ENCODE measurements around the gene SV2C. TPM values are rescaled to one million over a fixed set of nuclear protein-coding genes. Genes with fewer than 3 reads are reported as not detected.

Gene SV2C
- total RNA-seq, 1 donor = not detected

DNA sequence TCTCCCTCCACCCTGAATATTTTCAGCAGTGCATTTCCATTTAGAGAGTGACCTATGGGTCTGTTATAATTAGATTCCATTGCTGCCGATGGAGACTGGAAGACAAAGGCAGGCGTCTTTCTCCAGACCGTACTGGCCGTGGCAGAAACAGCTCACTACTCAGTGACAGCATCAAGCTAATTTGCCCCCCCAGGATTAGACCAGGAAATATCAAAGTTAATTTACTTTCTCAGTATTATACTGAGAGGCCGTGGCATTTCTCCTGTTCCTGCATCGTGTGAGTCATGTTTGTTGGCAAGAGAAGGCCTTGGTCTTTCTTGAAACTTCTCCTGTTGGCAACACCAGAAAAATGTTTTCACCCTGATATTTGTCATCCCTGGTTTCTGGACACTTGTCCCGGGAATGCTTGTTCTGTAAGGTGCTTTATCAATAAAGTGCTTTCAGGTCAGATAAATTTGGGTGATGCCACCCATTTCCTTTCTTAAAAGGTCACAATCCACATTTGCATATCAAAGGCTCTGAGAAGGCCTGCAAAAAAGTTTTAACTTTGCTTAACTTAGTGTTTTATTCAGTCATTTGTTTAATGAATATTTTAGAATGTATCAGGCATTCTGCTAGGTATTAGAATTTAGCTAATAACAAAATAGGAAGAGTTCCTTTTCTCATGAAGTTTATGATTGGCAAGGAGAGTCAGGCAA, 28.4 kb downstream of the SV2C start:
- H3K4me1 ChIP-seq (ENCODE audit: insufficient read depth, low read length) = no peaks in the 10 kb centered on the region
- H3K36me3 ChIP-seq (ENCODE audit: insufficient read depth, low read length) = no peaks in the 10 kb centered on the region
- no peak overlapping the region for H3K4me2 ChIP-seq (ENCODE audit: insufficient read depth, low read length)
- TF ChIP-seq, protein P1, sequence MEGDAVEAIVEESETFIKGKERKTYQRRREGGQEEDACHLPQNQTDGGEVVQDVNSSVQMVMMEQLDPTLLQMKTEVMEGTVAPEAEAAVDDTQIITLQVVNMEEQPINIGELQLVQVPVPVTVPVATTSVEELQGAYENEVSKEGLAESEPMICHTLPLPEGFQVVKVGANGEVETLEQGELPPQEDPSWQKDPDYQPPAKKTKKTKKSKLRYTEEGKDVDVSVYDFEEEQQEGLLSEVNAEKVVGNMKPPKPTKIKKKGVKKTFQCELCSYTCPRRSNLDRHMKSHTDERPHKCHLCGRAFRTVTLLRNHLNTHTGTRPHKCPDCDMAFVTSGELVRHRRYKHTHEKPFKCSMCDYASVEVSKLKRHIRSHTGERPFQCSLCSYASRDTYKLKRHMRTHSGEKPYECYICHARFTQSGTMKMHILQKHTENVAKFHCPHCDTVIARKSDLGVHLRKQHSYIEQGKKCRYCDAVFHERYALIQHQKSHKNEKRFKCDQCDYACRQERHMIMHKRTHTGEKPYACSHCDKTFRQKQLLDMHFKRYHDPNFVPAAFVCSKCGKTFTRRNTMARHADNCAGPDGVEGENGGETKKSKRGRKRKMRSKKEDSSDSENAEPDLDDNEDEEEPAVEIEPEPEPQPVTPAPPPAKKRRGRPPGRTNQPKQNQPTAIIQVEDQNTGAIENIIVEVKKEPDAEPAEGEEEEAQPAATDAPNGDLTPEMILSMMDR (IDR thresholded peaks at IDR 0.05; ENCODE audit: extremely low read depth, low read depth, low read length) = no peak
- no peak overlapping the region for H3K4me3 ChIP-seq (ENCODE audit: insufficient read depth, low read length)
- no peaks in the 10 kb centered on the region for H3K9me3 ChIP-seq (ENCODE audit: low read depth, low read length)
- H3K27ac ChIP-seq (ENCODE audit: low read depth, low read length) = no peak overlapping the region
- H2AFZ ChIP-seq (ENCODE audit: low read length) = no peak overlapping the region
- H3K79me2 ChIP-seq (ENCODE audit: insufficient read depth, low read length) = no peaks in the 10 kb centered on the region
- no peak for DNase-seq (ENCODE audit: insufficient read length, low spot score, missing footprints)
- no peaks in the 10 kb centered on the region for H4K20me1 ChIP-seq (ENCODE audit: insufficient read depth, low read length)
- no peaks in the 10 kb centered on the region for H3K27me3 ChIP-seq (ENCODE audit: insufficient read depth, low read length)

DNA sequence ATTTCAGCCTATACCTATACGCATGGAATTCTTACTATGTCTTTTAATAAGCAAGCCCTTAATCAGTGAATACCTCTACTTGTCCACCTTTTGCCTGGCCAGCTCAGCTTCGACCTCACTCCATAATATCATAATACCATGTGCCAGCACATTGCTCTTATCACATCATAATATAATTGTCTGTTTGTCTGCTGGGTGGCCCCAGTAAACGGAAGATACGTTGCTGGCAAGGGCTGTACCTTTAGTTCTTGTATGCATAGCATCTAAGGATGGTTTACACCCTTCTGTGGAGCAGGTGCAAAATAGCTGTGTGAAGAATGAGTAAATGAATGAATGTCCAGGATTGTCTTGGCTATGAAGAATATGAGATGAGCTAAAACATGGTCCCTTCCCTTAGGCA, 29.9 kb downstream of the SV2C start:
- Histone ChIP-seq H3K79me2 (ENCODE audit: insufficient read depth, low read length) (no peaks in the 10 kb centered on the region), H2AFZ (ENCODE audit: low read length) (no peak overlapping the region), H3K36me3 (ENCODE audit: insufficient read depth, low read length) (no peaks in the 10 kb centered on the region), H4K20me1 (ENCODE audit: insufficient read depth, low read length) (no peaks in the 10 kb centered on the region), H3K27ac (ENCODE audit: low read depth, low read length) (no peak overlapping the region), H3K4me1 (ENCODE audit: insufficient read depth, low read length) (no peaks in the 10 kb centered on the region), H3K4me2 (ENCODE audit: insufficient read depth, low read length) (no peak overlapping the region), H3K27me3 (ENCODE audit: insufficient read depth, low read length) (no peaks in the 10 kb centered on the region), H3K4me3 (ENCODE audit: insufficient read depth, low read length) (no peak overlapping the region), H3K9me3 (ENCODE audit: low read depth, low read length) (no peaks in the 10 kb centered on the region)
- DNase-seq (ENCODE audit: insufficient read length, low spot score, missing footprints) = no peak
- TF ChIP-seq, protein P1 (IDR thresholded peaks at IDR 0.05; ENCODE audit: extremely low read depth, low read depth, low read length) = no peak

DNA sequence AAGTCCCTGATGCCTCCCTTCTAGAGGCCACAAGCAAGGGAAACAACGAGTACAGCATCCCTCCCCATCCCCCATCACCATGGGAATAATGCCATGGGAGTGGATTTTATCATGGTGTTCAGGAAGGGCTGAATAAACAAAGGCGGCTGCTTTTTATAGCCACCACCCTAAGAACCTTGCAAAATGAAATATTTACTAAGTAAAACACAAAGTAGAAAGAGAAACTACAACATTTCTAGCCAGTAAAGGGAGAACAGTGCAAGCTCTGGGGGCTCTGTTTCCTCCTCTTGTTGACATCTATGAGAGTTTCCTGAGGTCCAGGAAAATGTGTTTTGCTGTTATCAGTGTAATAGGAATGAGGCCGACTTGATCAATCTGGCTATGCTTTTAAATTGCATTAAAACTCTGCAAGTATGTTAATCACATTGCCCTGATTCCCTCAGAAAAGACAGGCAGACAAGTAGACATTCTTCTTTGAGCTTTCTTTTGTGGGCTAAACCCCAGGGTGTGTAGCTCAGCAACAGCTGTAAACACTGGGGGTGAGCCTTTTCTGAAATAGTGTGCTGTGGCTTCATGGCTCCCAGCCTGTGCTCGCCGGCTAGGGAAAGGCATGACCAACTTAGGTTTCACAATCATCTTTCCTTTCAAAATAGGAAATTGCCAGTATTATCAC, 31.1 kb downstream of the SV2C start:
- Histone ChIP-seq H3K36me3 (ENCODE audit: insufficient read depth, low read length) (no peaks in the 10 kb centered on the region), H2AFZ (ENCODE audit: low read length) (no peak overlapping the region), H4K20me1 (ENCODE audit: insufficient read depth, low read length) (no peaks in the 10 kb centered on the region), H3K9me3 (ENCODE audit: low read depth, low read length) (no peaks in the 10 kb centered on the region), H3K4me1 (ENCODE audit: insufficient read depth, low read length) (no peaks in the 10 kb centered on the region), H3K4me3 (ENCODE audit: insufficient read depth, low read length) (no peak overlapping the region), H3K79me2 (ENCODE audit: insufficient read depth, low read length) (no peaks in the 10 kb centered on the region), H3K27me3 (ENCODE audit: insufficient read depth, low read length) (no peaks in the 10 kb centered on the region), H3K27ac (ENCODE audit: low read depth, low read length) (no peak overlapping the region), H3K4me2 (ENCODE audit: insufficient read depth, low read length) (no peak overlapping the region)
- no peak for DNase-seq (ENCODE audit: insufficient read length, low spot score, missing footprints)
- TF ChIP-seq, protein P1 (IDR thresholded peaks at IDR 0.05; ENCODE audit: extremely low read depth, low read depth, low read length) = no peak

DNA sequence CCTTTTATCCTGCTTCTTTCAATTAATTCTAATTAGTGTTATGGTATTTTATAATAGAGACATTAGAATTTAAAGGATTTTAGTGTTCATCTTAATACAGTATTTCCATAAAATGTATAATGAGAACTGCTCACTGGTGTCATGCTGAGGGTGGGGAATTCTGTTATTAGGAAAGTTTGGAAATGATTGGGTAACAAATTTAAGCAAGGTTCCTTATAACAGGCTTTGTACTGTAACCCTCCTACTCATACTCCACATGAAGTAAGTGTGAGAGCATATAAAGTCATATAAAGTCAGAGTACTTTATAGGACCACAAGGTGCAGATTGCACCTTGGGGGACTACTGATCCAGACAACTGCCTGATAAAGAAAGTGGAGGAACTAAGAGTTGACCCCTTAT, 42.2 kb downstream of the SV2C start:
- Histone ChIP-seq H3K27ac (ENCODE audit: low read depth, low read length) (no peak overlapping the region), H3K4me3 (ENCODE audit: insufficient read depth, low read length) (no peak overlapping the region), H3K27me3 (ENCODE audit: insufficient read depth, low read length) (no peaks in the 10 kb centered on the region), H3K9me3 (ENCODE audit: low read depth, low read length) (no peaks in the 10 kb centered on the region), H2AFZ (ENCODE audit: low read length) (no peak overlapping the region), H3K36me3 (ENCODE audit: insufficient read depth, low read length) (no peaks in the 10 kb centered on the region), H3K79me2 (ENCODE audit: insufficient read depth, low read length) (no peaks in the 10 kb centered on the region), H3K4me1 (ENCODE audit: insufficient read depth, low read length) (no peaks in the 10 kb centered on the region), H3K4me2 (ENCODE audit: insufficient read depth, low read length) (no peak overlapping the region), H4K20me1 (ENCODE audit: insufficient read depth, low read length) (no peaks in the 10 kb centered on the region)
- DNase-seq (ENCODE audit: insufficient read length, low spot score, missing footprints) = no peak
- TF ChIP-seq, protein P1 (IDR thresholded peaks at IDR 0.05; ENCODE audit: extremely low read depth, low read depth, low read length) = no peak
